ENCODE data around the gene DNAJC28. TPM values are rescaled to one million over a fixed set of nuclear protein-coding genes. Genes with fewer than 3 reads are reported as not detected.
"Not testable (repeated sequence)": the region's sequence is repeated elsewhere in the genome, so short reads cannot be mapped to it uniquely, and the experiment has no call there.

The DNAJC28 gene
- total RNA-seq, 3 donors from 2014 or later: 0.11 to 0.16 TPM; not detected in 1

DNA sequence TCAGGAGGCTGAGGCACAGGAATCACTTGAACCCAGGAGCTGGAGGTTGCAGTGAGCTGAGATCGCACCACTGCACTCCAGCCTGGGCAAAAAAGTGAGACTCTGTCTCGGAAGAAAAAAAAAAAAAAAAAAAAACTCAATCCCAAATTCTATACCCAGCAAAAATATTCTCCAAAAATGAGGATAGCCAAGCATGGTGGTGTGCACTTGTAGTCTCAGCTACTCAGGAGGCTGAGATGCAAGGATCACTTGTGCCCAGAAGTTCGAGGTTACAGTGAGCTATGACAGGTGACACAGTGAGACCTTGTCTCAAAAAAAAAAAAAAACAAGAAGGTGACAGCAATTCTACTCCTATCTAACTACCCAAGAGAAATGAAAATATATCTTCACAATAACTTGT lies 18.2 kb downstream of the DNAJC28 start:
- H3K4me3 Mint-ChIP-seq: no peak overlapping the region
- peaks cover 2% of the 10 kb centered on the region for H3K36me3 Mint-ChIP-seq (ENCODE audit: insufficient read depth)
- H3K27me3 Mint-ChIP-seq (ENCODE audit: low read depth): no peaks in the 10 kb centered on the region
- DNase-seq (no peak), ATAC-seq (no peak)
- H3K9me3 Mint-ChIP-seq: no peaks in the 10 kb centered on the region
- peaks cover 11% of the 10 kb centered on the region for H3K4me1 Mint-ChIP-seq (ENCODE audit: low read depth)

DNA sequence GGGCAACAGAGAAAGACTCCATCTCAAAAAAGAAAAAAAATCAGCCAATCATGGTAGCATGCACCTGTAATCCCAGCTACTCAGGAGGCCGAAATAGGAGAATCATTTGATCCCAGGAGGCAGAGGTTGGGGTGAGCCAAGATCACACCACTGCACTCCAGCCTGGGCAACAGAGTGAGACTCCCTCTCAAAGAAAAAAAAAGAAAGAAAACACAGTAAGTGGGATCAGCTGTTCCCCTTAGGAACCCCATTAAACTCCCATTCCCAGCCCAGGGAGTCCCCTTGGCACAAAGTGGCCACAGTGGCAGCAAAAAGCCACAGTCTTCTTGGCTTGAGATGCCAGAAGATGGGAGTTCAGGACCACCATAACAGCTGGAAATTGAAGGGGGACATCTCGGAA lies 20.8 kb downstream of the DNAJC28 start:
- no peaks in the 10 kb centered on the region for H3K27me3 Mint-ChIP-seq (ENCODE audit: low read depth)
- H3K4me3 Mint-ChIP-seq: no peak overlapping the region
- peaks cover 5% of the 10 kb centered on the region for H3K4me1 Mint-ChIP-seq (ENCODE audit: low read depth)
- DNase-seq (no peak), ATAC-seq (no peak)
- peaks cover 2% of the 10 kb centered on the region for H3K36me3 Mint-ChIP-seq (ENCODE audit: insufficient read depth)
- no peaks in the 10 kb centered on the region for H3K9me3 Mint-ChIP-seq

DNA sequence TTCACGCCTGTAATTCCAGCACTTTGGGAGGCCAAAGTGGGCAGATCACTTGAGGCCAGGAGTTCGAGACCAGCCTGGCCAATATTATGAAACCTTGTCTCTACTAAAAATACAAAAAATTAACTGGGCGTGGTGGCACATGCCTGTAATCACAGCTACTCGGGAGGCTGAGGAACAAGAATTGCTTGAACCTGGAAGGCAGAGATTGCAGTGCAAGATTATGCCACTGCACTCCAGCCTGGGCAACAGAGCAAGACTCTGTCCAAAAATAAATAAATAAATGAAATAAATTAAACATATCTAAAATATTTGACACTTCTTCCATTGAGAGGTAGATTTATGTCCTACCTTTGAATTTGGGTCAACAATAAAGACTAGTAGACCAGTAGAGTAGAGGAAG lies 22.3 kb downstream of the DNAJC28 start:
- not testable (repeated sequence) for DNase-seq; H3K9me3 Mint-ChIP-seq; ATAC-seq; H3K4me3 Mint-ChIP-seq; H3K36me3 Mint-ChIP-seq (ENCODE audit: insufficient read depth); H3K27me3 Mint-ChIP-seq (ENCODE audit: low read depth); H3K4me1 Mint-ChIP-seq (ENCODE audit: low read depth)

DNA sequence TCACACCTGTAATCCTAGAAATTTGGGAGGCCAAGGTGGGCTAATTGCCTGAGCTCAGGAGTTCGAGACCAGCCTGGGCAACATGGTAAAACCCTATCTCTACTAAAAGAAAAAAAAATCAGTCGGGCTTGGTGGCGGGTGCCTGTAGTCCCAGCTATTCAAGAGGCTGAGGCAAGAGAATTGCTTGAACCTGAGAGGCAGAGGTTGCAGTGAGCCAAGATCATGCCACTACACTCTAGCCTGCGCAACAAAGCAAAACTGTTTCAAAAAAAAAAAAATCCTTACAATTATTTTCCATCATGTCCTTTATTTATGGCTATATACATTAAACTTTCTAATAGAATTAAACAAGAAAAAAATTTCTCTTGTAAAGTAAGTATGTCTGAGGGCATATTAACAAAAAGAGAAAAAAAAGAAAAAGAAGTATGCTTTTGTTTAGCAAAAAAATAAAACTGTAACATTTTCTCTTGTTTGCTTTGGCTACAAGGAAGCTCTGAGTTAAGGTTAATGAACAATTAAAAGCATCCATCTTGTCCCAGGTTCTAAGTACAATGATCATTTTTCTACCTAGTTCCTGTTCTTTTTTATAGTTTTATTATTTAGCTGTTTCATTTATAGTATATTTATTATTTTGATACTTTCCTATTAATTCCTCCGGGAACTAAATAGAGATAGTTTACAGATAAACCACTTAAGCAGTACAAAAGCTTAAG lies 29.8 kb downstream of the DNAJC28 start:
- Mint-ChIP-seq H3K36me3 (ENCODE audit: insufficient read depth) (peaks cover 5% of the 10 kb centered on the region), H3K27me3 (ENCODE audit: low read depth) (no peaks in the 10 kb centered on the region), H3K4me3 (no peak overlapping the region), H3K9me3 (no peaks in the 10 kb centered on the region), H3K4me1 (ENCODE audit: low read depth) (no peaks in the 10 kb centered on the region)
- ATAC-seq (no peak), DNase-seq (no peak)

DNA sequence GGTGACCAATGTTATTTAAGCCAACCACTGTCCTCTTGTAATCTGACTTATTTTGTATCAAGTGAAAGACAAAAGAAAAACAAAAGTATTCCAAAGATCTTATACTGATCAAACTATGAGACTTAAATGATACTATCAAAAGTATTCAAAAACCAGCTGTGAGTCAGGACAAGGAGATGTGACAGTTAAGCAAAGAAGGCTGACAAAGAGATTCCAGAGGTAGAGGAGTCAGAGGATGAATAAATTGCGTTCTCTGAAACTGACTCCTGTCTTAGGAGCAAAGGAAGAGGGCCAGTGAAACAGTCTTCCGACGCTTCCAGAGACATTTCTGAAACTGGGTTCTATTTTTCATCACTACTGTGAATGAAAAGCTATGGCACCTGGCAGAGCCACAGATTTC lies 32.7 kb downstream of the DNAJC28 start:
- Mint-ChIP-seq H3K36me3 (ENCODE audit: insufficient read depth) (peaks cover 13% of the 10 kb centered on the region), H3K4me1 (ENCODE audit: low read depth) (no peaks in the 10 kb centered on the region), H3K4me3 (no peak overlapping the region), H3K27me3 (ENCODE audit: low read depth) (no peaks in the 10 kb centered on the region), H3K9me3 (no peaks in the 10 kb centered on the region)
- DNase-seq (no peak), ATAC-seq (no peak)

DNA sequence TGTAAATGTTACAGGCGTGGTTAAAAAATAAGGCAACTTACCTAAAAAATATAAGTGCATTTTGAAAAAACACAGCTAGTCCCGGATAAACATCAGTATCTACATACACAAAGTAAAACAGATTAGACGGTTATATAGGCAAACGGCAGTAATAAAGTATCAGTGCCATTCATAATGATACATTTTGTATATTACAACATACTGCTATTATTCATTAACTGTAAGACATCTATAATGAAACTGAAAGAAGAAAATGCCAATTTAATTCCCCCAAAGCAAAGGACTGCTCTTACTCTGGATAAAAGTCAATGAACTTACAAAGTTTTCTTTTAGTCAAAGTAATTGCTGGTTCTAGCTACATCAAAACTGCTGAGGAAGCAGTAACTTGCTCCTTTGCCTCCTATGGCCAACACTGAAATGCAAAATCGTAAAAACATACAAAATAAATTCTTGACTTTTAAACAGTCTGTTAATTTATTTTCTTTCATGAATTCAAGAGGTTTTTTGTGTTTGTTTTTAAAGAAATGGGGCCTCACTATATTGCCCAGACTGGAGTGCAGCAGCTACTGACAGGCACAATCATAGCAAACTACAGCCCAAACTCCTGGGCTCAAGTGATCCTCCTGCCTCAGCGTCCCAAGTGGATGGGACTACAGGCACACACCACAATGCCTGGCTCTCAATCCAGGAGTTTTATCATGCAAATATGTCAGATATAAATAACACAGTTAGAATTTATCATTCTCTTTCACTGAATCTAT lies 35.6 kb downstream of the DNAJC28 start:
- ATAC-seq (no peak), DNase-seq (no peak)
- H3K9me3 Mint-ChIP-seq: no peaks in the 10 kb centered on the region
- peaks cover 25% of the 10 kb centered on the region for H3K36me3 Mint-ChIP-seq (ENCODE audit: insufficient read depth)
- H3K4me3 Mint-ChIP-seq: no peak overlapping the region
- no peaks in the 10 kb centered on the region for H3K4me1 Mint-ChIP-seq (ENCODE audit: low read depth)
- H3K27me3 Mint-ChIP-seq (ENCODE audit: low read depth): no peaks in the 10 kb centered on the region

DNA sequence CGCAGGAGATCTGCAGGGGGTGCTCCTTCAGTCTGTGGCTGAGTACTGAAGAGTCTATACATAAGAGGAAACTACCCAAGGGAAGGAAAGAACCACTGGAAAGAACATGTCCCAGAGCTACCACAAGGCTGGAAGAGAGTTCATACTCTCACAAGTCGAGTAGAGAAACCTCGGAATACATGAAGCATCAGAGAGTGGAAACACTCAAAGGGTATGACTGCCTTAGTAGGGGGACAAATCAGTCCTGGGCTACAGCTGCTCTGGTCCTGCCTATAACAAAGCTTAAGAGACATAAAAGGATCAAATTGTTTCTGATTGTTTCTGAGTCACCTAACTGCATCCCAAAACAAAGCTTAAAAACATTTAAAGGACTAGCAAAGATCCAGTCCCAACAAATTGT lies 39.2 kb downstream of the DNAJC28 start:
- no peaks in the 10 kb centered on the region for H3K9me3 Mint-ChIP-seq
- H3K27me3 Mint-ChIP-seq (ENCODE audit: low read depth): no peaks in the 10 kb centered on the region
- no peak for DNase-seq
- H3K4me3 Mint-ChIP-seq: no peak overlapping the region
- no peak for ATAC-seq
- H3K4me1 Mint-ChIP-seq (ENCODE audit: low read depth): no peaks in the 10 kb centered on the region
- H3K36me3 Mint-ChIP-seq (ENCODE audit: insufficient read depth): peaks cover 21% of the 10 kb centered on the region

DNA sequence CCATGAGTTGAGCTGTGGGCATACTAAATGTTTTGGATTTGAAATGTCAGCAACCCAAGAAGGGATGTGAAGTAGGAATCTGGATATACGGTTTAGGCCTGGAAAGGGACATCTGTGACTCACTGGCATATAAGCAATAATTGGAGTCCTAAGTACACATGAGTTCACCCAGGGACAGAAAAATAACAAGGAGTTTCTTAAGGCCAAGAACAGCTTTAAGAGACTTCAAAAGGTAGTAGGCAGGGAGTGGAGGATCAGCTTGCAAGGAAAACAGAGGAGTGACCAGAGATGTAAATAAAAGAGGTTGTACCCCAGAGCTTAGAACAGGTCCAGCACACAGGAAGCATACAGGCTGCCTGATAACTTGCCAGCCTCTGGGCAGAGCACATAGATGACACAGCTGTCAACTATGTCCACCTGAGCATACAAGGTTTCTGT lies 39.9 kb downstream of the DNAJC28 start:
- H3K36me3 Mint-ChIP-seq (ENCODE audit: insufficient read depth): peaks cover 23% of the 10 kb centered on the region
- H3K4me3 Mint-ChIP-seq: no peak overlapping the region
- no peaks in the 10 kb centered on the region for H3K9me3 Mint-ChIP-seq
- ATAC-seq: no peak
- DNase-seq: no peak
- no peaks in the 10 kb centered on the region for H3K4me1 Mint-ChIP-seq (ENCODE audit: low read depth)
- no peaks in the 10 kb centered on the region for H3K27me3 Mint-ChIP-seq (ENCODE audit: low read depth)

DNA sequence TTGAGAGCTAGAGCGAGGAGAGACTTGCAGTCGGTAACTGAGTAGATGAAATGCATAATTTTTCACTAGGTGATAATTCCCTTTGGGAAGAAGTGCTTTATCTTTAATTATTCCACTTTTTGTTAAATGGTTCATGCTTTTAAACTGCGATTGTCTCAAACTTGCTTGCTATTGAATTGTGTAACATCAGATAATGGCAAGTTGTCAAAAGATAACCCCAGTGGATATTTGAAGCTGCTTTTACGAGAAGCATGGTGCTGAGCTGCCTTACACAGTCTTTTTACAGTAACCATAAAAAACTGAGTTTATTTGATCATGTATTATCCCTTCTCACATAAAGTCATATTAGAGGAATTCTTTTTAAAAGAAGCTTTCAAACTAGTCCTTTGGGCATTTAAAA lies 41.9 kb downstream of the DNAJC28 start:
- H3K9me3 Mint-ChIP-seq: no peaks in the 10 kb centered on the region
- H3K36me3 Mint-ChIP-seq (ENCODE audit: insufficient read depth): peaks cover 16% of the 10 kb centered on the region
- no peaks in the 10 kb centered on the region for H3K27me3 Mint-ChIP-seq (ENCODE audit: low read depth)
- no peak overlapping the region for H3K4me3 Mint-ChIP-seq
- ATAC-seq: no peak
- no peak for DNase-seq
- H3K4me1 Mint-ChIP-seq (ENCODE audit: low read depth): peaks cover 3% of the 10 kb centered on the region

DNA sequence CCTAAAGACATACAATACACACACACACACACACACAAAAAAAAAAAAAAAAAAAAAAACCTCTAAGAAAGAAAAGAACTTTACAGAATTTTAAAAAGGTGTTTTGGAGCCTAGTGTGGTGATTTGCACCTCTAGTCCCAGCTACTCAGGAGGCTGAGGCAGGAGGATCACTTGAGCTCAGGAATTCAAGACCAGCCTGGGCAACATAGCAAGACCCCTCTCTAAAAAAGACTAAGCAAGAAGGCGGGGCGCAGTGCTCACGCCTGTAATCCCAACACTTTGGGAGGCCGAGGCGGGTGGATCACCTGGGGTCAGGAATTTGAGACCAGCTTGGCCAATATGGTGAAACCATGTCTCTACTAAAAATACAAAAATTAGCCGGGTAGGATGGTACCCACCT lies 44.9 kb downstream of the DNAJC28 start:
- not testable (repeated sequence) for H3K4me1 Mint-ChIP-seq (ENCODE audit: low read depth); H3K27me3 Mint-ChIP-seq (ENCODE audit: low read depth); H3K9me3 Mint-ChIP-seq; H3K4me3 Mint-ChIP-seq; H3K36me3 Mint-ChIP-seq (ENCODE audit: insufficient read depth); ATAC-seq; DNase-seq

DNA sequence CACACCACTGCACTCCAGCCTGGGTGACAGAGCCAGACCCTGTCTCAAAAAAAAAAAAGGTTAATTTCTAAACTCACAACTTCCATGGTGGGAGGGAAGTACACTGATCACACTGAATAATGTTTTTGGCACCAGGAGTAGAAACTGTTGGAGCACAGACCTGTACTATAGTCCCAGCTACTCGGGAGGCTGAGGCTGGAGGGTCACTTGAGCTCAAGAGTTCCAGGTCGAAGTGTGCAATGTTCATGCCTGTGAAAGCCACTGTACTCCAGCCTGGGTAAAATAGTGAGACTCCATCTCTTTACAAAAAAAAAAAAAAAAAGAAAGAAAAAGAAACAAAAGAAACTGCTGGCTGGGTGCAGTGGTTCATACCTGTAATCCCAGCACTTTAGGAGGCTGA lies 47.0 kb downstream of the DNAJC28 start:
- no peaks in the 10 kb centered on the region for H3K9me3 Mint-ChIP-seq
- ATAC-seq (no peak), DNase-seq (no peak)
- H3K4me3 Mint-ChIP-seq: no peak overlapping the region
- H3K36me3 Mint-ChIP-seq (ENCODE audit: insufficient read depth): peaks cover 12% of the 10 kb centered on the region
- H3K4me1 Mint-ChIP-seq (ENCODE audit: low read depth): peaks cover 6% of the 10 kb centered on the region
- no peaks in the 10 kb centered on the region for H3K27me3 Mint-ChIP-seq (ENCODE audit: low read depth)

DNA sequence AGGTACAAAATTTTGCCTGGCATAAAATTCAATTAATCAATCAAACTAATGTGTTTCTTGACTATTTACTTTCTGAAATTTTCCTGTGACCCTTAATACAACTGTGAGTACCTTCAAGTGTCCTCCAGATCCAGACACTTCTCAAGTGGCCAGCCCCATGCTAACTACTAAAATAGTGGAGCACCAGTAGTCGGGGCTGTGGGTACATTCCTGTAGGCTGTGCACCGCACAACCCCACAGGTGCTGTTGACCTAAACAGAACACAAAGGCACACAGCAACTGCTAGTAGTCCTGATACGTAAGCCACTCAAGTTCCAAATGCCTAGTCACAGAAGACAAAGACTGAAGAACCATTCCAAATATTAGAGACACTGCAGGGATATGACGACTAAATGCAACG lies 48.3 kb downstream of the DNAJC28 start:
- peaks cover 16% of the 10 kb centered on the region for H3K36me3 Mint-ChIP-seq (ENCODE audit: insufficient read depth)
- no peak for DNase-seq
- H3K9me3 Mint-ChIP-seq: no peaks in the 10 kb centered on the region

DNA sequence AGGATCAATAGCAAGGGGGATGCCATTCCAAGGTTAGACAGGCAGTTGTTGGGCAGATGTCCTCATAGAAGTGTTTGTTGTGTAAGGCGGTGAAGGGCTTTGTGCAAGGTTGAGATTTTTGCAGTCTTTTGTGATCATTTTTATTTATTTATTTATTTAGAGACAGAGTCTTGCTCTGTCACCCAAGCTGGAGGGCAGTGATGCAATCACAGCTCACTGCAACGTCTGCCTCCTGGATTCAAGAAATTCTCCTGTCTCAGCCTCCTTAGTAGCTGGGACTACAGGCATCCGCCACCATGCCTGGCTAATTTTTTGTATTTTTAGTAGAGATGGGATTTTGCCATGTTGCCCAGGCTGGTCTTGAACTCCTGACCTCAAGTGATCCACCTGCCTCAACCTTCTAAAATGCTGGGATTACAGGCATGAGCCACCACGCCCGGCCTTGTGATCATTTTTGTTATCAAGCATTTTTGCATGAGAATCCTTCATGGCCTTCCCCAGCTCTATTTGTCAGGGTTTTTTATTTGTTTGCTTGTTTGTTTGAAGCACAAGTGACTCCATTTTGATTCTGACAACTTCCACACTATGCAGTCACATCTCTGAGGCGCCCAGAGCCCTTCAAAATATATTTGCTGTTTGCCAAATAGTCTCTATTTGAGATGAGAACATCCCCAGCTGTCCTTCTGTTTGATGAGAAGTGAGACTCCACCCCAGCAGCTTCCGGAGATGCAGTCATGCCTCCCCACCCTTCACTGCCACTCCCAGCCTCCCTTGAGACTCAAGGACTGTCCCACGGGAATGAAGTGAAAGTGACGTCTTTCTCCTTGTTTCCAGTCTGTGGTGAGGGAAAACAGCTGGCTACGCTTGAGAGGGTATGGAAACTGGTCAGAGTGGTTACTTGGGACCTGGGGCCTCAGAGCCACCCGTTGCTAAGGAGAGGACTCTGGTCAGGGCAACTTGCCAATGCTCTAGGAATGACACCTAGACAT lies 49.7 kb downstream of the DNAJC28 start:
- no peaks in the 10 kb centered on the region for H3K27me3 Mint-ChIP-seq (ENCODE audit: low read depth)
- ATAC-seq (no peak), DNase-seq (no peak)
- H3K36me3 Mint-ChIP-seq (ENCODE audit: insufficient read depth): peaks cover 18% of the 10 kb centered on the region
- no peaks in the 10 kb centered on the region for H3K9me3 Mint-ChIP-seq
- no peak overlapping the region for H3K4me3 Mint-ChIP-seq
- peaks cover 6% of the 10 kb centered on the region for H3K4me1 Mint-ChIP-seq (ENCODE audit: low read depth)

More for the DNA sequence above, 48.3 kb downstream of the DNAJC28 start:
- peaks cover 6% of the 10 kb centered on the region for H3K4me1 Mint-ChIP-seq (ENCODE audit: low read depth)
- ATAC-seq: no peak
- H3K4me3 Mint-ChIP-seq: no peak overlapping the region
- no peaks in the 10 kb centered on the region for H3K27me3 Mint-ChIP-seq (ENCODE audit: low read depth)

Data from activated T-cell treated with anti-CD3 and anti-CD28 coated beads, Interleukin-2, amount 50 U/mL, for 4 hours (primary cell).